Measurements from ENCODE around the gene PLCXD1. TPM values are rescaled to one million over a fixed set of nuclear protein-coding genes. Genes with fewer than 3 reads are reported as not detected.

PLCXD1 gene
- total RNA-seq, 2 donors from 2014 or later = 12.9 to 20.8 TPM

DNA sequence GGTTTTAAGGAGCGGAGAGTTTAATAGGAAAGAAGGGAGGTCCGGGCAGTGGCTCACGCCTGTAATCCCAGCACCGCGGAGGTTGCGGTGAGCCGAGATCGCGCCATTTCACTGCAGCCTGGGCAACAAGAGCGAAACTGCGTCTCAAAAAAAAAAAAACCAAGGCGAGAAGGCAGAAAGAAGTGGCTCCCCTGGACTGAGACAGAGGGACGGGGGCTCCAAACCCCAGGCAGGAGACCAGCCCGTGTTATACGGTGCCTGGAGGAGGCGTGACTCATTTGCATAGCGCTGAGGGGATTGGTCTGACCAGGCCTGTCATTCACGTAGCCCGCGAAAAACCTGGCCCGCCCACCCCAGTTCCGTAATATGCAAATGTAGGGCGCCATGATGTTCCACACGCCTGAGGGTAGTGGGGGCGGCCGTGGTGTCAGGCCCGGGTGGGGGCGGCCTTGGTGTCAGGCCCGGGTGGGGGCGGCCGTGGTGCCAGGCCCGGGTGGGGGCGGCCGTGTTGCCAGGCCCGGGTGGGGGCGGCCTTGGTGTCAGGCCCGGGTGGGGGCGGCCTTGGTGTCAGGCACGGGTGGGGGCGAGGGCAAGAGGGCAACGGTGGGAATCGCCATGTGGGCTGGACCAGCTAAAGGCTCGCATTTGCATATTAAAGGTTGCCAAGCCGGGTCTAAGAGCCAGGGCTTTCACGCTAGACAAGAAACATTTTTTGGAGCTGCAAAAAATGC, 2.1 kb downstream of the PLCXD1 start:
- Histone ChIP-seq H3K4me3 (peak overlapping the region; percentile 40 to 44), H3K27ac (peak overlapping the region; percentile 50 to 65)
- intact Hi-C loops (cut with DNase I) = no loop called here

GRCh38 chrX:285076-285677, 4.0 kb downstream of the PLCXD1 start:
- Histone ChIP-seq H3K9me3 (no peaks in the 10 kb centered on the region), H3K27ac (no peak overlapping the region), H3K4me3 (no peak overlapping the region), H3K4me1 (replicated peaks) (no peaks in the 10 kb centered on the region), H3K27me3 (replicated peaks; ENCODE audit: insufficient read depth) (no peaks in the 10 kb centered on the region), H3K36me3 (no peaks in the 10 kb centered on the region)
- intact Hi-C loops (cut with DNase I) = no loop called here
- WGBS = 95% methylated on average over 13 of the region's 13 CpGs
- DNase-seq (ENCODE audit: low spot score) = no peak
- TF ChIP-seq POLR2A (IDR thresholded peaks at IDR 0.05) = no peak
- TF ChIP-seq CTCF (IDR thresholded peaks at IDR 0.05) = no peak
- TF ChIP-seq POLR2AphosphoS5 (IDR thresholded peaks at IDR 0.05) = no peak

More for the DNA sequence above, 2.1 kb downstream of the PLCXD1 start:
- DNase-seq (ENCODE audit: low spot score) = peak; percentile 89
- Histone ChIP-seq H3K9me3 (no peaks in the 10 kb centered on the region), H3K27me3 (replicated peaks; ENCODE audit: insufficient read depth) (no peaks in the 10 kb centered on the region), H3K4me1 (replicated peaks) (no peaks in the 10 kb centered on the region), H3K36me3 (no peaks in the 10 kb centered on the region)
- TF ChIP-seq POLR2A (IDR thresholded peaks at IDR 0.05) (no peak), POLR2AphosphoS5 (IDR thresholded peaks at IDR 0.05) (peak; percentile 77)
- WGBS = under 1% methylated on average over 39 of the region's 45 CpGs

DNA sequence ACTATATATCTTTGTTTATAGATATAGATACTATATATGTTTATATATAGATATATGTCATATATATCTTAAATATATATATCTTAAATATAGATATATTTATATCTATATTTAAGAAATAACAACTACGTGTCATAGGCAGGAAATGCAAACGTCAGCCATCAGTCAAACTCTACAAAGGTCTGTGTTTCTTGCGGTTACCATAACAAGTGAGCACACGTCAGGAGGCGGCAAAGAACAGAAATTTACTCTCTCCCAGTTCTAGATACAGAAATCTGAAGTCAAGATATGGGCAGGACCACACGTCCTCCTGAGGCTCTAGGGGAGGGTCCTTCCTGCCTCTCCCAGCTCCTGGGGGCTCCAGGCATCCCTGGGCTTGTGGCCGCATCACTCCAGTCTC, 6.5 kb downstream of the PLCXD1 start:
- TF ChIP-seq POLR2A (IDR thresholded peaks at IDR 0.05) = no peak
- intact Hi-C loops (cut with DNase I) = no loop called here
- H3K4me3 ChIP-seq = no peak overlapping the region
- WGBS = 85% methylated on average over 7 of the region's 7 CpGs
- H3K4me1 ChIP-seq (replicated peaks) = no peaks in the 10 kb centered on the region
- no peaks in the 10 kb centered on the region for H3K27me3 ChIP-seq (replicated peaks; ENCODE audit: insufficient read depth)
- H3K27ac ChIP-seq = no peak overlapping the region
- no peak for DNase-seq (ENCODE audit: low spot score)
- no peaks in the 10 kb centered on the region for H3K36me3 ChIP-seq
- H3K9me3 ChIP-seq = no peaks in the 10 kb centered on the region

DNA sequence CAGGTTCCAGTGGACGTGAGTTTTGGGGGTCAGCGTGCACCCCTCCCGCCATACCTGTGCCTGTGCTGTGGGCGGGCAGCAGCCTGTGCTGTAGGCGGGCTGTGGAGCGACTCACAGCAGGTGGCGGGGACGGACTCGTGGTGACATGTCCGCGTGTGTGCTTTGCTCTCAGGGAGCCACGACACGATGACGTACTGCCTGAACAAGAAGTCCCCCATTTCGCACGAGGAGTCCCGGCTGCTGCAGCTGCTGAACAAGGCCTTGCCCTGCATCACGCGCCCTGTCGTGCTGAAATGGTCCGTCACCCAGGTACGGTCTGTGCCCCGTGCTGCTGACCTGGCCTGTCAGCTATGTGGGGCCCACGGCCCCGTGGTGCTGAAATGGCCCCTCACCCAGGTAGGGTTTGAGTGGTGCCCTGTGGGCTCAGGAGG, 7.4 kb downstream of the PLCXD1 start:
- no peak for DNase-seq (ENCODE audit: low spot score)
- Histone ChIP-seq H3K36me3 (no peaks in the 10 kb centered on the region), H3K4me1 (replicated peaks) (no peaks in the 10 kb centered on the region), H3K9me3 (no peaks in the 10 kb centered on the region), H3K27ac (no peak overlapping the region), H3K27me3 (replicated peaks; ENCODE audit: insufficient read depth) (no peaks in the 10 kb centered on the region), H3K4me3 (no peak overlapping the region)
- WGBS = 89% methylated on average over 23 of the region's 25 CpGs
- intact Hi-C loops (cut with DNase I) = no loop called here
- no peak for TF ChIP-seq POLR2A (IDR thresholded peaks at IDR 0.05)
- no peak for TF ChIP-seq CTCF (IDR thresholded peaks at IDR 0.05)
- no peak for TF ChIP-seq POLR2AphosphoS5 (IDR thresholded peaks at IDR 0.05)

- Histone ChIP-seq H3K27ac (no peak overlapping the region), H3K4me3 (no peak overlapping the region), H3K9me3 (no peaks in the 10 kb centered on the region), H3K4me1 (replicated peaks) (no peaks in the 10 kb centered on the region), H3K27me3 (replicated peaks; ENCODE audit: insufficient read depth) (no peaks in the 10 kb centered on the region), H3K36me3 (no peaks in the 10 kb centered on the region)
- WGBS = 87% methylated on average over 39 of the region's 42 CpGs
- TF ChIP-seq CTCF (IDR thresholded peaks at IDR 0.05) (no peak), POLR2A (IDR thresholded peaks at IDR 0.05) (no peak), POLR2AphosphoS5 (IDR thresholded peaks at IDR 0.05) (no peak)
- intact Hi-C loops (cut with DNase I) = no loop called here
- no peak for DNase-seq (ENCODE audit: low spot score)
Observed at GRCh38 chrX:290476-291166, 9.4 kb downstream of the PLCXD1 start.

All from prostate gland (tissue), 2 donors.